ENCODE measurements around the gene HSPB7.

HSPB7 gene

DNA sequence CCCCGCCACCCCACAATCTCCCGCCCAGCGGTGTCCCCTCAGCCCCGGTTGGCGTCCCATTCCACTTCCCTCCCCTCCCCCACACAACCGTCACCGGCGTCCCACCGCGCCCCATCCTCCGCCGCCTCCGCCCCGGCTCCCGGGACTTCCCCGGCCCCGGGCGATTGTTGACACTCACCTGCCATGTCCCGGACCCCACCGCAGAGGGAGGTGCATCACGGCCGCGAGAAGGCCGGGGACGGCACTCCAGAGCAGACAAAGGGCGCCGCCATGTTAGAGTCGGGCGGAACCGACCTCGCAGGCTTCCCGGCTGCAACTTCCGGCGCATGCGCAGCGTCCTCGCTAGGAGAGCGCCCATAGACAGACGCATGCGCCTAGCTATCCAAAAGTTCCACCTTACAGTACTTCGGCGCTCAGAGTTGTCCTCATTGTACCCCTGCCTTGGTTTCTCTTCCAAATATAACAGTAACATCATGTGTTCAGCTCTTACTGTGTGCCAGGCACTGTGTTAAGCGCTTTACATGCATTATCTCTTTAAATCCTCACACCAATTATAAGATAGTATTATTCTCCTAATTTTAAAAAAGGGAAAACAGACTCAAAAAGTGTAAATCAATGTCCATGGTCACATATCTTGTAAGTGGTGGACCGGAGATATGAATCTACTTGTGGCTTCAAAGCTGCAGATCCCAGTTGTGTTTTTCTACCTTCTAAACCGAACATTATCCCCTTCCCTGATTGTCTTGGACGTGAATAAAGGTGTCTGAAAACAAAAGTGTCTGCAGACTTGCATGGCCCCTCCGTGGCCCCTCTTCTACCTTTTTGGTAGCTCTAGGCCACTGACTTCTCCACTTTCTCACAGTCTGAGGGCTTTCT is 41.8 kb downstream of the HSPB7 start, which contains the start of gene ZBTB17:
Gene ZBTB17, minus strand, starts transcription at position 297 of the 876 bp plus-strand sequence. CDS start 27,606 bp downstream, outside the sequence.
- FAIRE-seq (no peak), DNase-seq (ENCODE audit: insufficient read length, low spot score) (peak; percentile 55)
- TF ChIP-seq, protein P1, sequence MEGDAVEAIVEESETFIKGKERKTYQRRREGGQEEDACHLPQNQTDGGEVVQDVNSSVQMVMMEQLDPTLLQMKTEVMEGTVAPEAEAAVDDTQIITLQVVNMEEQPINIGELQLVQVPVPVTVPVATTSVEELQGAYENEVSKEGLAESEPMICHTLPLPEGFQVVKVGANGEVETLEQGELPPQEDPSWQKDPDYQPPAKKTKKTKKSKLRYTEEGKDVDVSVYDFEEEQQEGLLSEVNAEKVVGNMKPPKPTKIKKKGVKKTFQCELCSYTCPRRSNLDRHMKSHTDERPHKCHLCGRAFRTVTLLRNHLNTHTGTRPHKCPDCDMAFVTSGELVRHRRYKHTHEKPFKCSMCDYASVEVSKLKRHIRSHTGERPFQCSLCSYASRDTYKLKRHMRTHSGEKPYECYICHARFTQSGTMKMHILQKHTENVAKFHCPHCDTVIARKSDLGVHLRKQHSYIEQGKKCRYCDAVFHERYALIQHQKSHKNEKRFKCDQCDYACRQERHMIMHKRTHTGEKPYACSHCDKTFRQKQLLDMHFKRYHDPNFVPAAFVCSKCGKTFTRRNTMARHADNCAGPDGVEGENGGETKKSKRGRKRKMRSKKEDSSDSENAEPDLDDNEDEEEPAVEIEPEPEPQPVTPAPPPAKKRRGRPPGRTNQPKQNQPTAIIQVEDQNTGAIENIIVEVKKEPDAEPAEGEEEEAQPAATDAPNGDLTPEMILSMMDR (IDR thresholded peaks at IDR 0.05; ENCODE audit: insufficient read depth, missing control alignments), result no peak

DNA sequence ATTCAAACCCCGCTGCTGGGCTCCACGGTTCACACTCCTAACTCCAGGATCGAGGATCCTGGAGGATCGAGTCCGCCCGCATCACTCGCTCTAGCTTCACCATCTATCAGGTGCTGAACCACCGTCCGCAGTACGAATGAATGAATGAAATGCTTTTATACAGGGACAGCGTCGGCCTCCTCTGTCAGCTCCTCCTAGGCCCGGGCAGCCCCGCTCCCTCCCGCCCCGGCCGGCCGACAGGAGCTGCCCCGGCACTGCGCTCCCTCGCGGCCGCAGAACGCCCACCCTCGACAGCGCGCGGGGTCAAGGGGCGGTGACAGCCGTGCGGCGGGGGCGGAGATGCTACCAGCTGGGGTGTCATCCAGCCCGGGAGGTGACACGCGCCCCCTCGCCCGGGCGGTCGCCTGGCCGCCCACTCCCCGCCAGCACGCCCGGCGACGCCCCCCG is 42.5 kb downstream of the HSPB7 start:
- no peak for DNase-seq (ENCODE audit: insufficient read length, low spot score)
- TF ChIP-seq, protein P1 (IDR thresholded peaks at IDR 0.05; ENCODE audit: insufficient read depth, missing control alignments), result peak; percentile 9
- FAIRE-seq, result no peak

DNA sequence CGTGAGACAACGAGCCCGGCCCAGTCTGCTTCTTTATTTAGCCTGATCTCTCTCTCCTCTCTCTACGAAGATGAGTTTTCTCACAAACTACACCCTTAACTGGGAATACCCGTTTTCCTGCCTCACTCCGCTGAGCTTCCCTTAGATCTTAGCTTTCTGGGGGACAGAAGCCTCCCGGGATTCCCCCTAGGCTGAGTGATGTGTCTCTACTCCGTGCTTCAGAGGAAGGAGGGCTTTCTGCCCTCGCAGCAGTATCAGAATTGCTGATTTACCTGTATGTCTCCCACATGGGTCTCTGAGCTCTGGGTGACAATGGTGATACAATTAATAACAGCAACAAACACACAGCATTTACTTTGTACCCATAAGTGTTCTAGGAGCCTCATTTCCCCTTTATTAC is 43.0 kb downstream of the HSPB7 start:
- TF ChIP-seq, protein P1 (IDR thresholded peaks at IDR 0.05; ENCODE audit: insufficient read depth, missing control alignments), result no peak
- DNase-seq (ENCODE audit: insufficient read length, low spot score) (no peak), FAIRE-seq (no peak)

DNA sequence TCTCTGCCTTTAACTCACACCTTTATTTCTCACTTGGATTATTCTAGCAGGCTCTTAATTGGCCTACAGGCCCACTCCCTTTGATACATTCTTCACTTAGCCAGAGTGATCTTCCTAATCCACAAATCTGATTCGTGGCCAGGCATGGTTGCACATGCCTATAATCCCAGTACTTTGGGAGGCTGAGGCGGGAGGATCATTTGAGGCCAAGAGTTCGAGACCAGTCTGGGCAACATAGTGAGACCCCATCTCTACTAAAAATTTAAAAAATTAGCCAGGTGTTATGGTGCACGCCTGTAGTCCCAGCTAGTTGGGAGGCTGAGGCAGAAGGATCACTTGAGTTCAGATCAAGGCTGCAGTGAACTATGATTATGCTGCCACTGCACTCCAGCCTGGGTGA is 44.1 kb downstream of the HSPB7 start:
- FAIRE-seq (no peak), DNase-seq (ENCODE audit: insufficient read length, low spot score) (no peak)
- TF ChIP-seq, protein P1 (IDR thresholded peaks at IDR 0.05; ENCODE audit: insufficient read depth, missing control alignments), result no peak

DNA sequence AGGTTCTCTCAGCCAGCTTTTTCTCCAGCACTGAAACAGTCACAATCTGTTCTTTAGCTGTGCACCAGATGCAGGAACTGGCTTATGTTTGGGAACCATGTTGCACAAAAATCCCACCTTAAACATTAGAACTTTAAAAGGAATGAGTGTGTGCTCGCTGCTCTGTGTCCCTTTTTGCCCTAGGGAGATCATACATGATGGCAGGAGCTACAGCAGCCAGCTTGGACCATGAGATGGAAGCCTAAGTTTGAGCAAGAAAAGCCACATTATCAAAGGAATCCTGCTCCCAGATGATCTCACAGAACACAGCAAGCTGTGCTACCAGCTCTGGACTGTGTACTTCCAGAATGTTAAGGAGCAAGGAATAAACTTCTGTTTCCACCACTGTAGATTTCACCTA is 45.4 kb downstream of the HSPB7 start:
- FAIRE-seq (no peak), DNase-seq (ENCODE audit: insufficient read length, low spot score) (no peak)
- TF ChIP-seq, protein P1 (IDR thresholded peaks at IDR 0.05; ENCODE audit: insufficient read depth, missing control alignments), result no peak

DNA sequence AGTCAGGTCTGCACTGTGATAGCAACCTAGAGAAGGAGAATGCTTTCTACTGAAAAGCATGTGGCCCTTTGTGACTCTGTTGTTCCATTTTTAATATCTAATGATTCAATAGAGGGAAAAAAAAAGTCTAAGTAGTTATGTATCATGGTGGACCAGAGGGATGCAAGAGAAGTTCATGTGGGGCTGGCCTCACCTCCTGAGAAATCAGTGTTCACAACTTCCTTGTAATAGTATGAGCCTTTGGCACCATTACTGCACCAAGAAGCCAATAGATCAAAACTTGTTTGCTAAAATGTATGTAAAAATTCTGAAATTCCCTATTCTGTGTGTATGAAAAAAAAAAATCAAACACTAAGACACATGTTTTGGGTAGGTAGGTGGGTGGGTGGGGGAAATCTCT is 46.9 kb downstream of the HSPB7 start:
- FAIRE-seq (no peak), DNase-seq (ENCODE audit: insufficient read length, low spot score) (no peak)
- TF ChIP-seq, protein P1 (IDR thresholded peaks at IDR 0.05; ENCODE audit: insufficient read depth, missing control alignments), result no peak

DNA sequence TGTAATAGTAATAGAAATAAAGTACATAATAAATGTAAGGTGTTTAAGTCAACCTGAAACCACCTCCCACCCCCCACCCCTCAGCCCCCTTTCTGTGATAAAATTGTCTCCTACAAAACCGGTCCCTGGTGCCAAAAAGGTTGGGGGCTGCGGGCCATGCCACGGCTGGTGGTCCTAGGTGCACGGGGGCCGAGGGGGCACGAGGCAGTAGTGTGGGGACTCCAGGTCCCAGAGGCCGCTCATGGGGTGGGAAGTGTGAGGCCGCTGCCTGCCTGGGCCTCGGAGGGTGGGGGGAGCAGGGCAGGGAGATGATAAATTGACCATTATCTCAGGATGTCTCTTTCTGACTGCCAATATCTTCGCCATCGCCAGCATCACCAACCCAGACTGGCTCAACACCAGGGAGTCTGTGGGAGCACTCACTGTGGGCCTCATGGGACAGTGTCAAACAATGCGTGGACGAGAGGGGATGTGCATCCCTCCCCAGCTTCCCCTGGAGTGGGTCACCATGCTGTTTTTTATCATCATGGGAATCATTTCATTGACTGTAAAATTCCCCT is 48.4 kb downstream of the HSPB7 start:
- TF ChIP-seq, protein P1 (IDR thresholded peaks at IDR 0.05; ENCODE audit: insufficient read depth, missing control alignments), result no peak
- no peak for FAIRE-seq
- no peak for DNase-seq (ENCODE audit: insufficient read length, low spot score)

Data from D721Med (cell line).